ENCODE measurements around the gene ATXN8OS.

DNA sequence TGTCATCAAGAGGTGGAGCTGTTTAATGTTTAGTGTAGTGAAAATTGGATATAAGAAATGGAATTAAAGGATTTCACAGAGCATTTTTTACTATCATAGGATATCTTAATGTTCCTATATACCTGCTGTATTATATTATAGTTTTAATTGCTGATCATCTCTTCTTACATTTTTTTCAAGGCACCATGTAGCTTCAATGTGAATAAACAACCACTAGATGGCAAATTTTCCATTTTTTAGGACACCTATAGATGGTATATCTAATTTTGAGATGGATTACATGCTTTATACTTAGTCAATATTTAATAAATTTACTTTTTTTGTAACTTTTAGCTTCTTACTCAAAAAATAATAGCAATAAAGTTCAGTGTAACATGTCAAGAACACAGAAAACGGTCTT, 9.0 kb upstream of the ATXN8OS start:
- TF ChIP-seq POLR2A (IDR thresholded peaks at IDR 0.05): no peak
- TF ChIP-seq, protein P1, sequence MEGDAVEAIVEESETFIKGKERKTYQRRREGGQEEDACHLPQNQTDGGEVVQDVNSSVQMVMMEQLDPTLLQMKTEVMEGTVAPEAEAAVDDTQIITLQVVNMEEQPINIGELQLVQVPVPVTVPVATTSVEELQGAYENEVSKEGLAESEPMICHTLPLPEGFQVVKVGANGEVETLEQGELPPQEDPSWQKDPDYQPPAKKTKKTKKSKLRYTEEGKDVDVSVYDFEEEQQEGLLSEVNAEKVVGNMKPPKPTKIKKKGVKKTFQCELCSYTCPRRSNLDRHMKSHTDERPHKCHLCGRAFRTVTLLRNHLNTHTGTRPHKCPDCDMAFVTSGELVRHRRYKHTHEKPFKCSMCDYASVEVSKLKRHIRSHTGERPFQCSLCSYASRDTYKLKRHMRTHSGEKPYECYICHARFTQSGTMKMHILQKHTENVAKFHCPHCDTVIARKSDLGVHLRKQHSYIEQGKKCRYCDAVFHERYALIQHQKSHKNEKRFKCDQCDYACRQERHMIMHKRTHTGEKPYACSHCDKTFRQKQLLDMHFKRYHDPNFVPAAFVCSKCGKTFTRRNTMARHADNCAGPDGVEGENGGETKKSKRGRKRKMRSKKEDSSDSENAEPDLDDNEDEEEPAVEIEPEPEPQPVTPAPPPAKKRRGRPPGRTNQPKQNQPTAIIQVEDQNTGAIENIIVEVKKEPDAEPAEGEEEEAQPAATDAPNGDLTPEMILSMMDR (IDR thresholded peaks at IDR 0.05): peak in 1 of 6 experiments; percentile 16
